MM.1S (cell line): Measurements from ENCODE around the gene WDR55.
A peak's percentile ranks its signal among the peaks of the same experiment; 100 is the strongest.

Experiments
- DNase-seq: peaks from one replicate; pipeline ENCODE4 v3.0.0-alpha.2; 2015
- H2AFZ ChIP-seq: fragments of 300-600 bp; sonication (generic); 2 replicates; pipeline ENCODE4 v1.6.0; 2016; ENCODE audit warnings: antibody characterized with exemption, low read length
- H3F3A ChIP-seq: fragments of 300-600 bp; sonication (generic); 2 replicates; pipeline ENCODE4 v1.6.1; 2016; ENCODE audit warnings: mild to moderate bottlenecking, antibody characterized with exemption, low read length, moderate library complexity, mixed read lengths; ENCODE audit not compliant: insufficient read depth
- H3K27ac ChIP-seq: fragments of 300-600 bp; sonication (generic); 2 replicates; pipeline ENCODE4 v1.5.1; 2016; ENCODE audit warnings: mild to moderate bottlenecking, low read length
- H3K27me3 ChIP-seq: fragments of 300-600 bp; sonication (generic); replicated peaks from 2 replicates; pipeline ENCODE4 v1.6.0; 2016; ENCODE audit warnings: low read length; ENCODE audit not compliant: insufficient read depth
- H3K36me3 ChIP-seq: fragments of 300-600 bp; sonication (generic); replicated peaks from 2 replicates; pipeline ENCODE4 v1.6.1; 2016; ENCODE audit warnings: mild to moderate bottlenecking, low read length, mixed read lengths; ENCODE audit not compliant: insufficient read depth
- H3K4me1 ChIP-seq: fragments of 300-600 bp; sonication (generic); 2 replicates; pipeline ENCODE4 v1.6.1; 2016; ENCODE audit warnings: low read length, mixed read lengths
- H3K4me2 ChIP-seq: fragments of 300-600 bp; sonication (generic); 2 replicates; pipeline ENCODE4 v1.6.0; 2016; ENCODE audit warnings: low read depth, low read length
- H3K4me3 ChIP-seq: fragments of 300-600 bp; sonication (generic); 2 replicates; pipeline ENCODE4 v1.5.1; 2016; ENCODE audit warnings: low read length, mixed read lengths
- H3K79me2 ChIP-seq: fragments of 300-600 bp; sonication (generic); 2 replicates; pipeline ENCODE4 v1.6.1; 2016; ENCODE audit warnings: mixed run types, low read length, mixed read lengths
- H3K9ac ChIP-seq: fragments of 300-600 bp; sonication (generic); 2 replicates; pipeline ENCODE4 v1.6.1; 2016; ENCODE audit warnings: low read length, mixed read lengths
- H3K9me2 ChIP-seq: fragments of 300-600 bp; sonication (generic); replicated peaks from 2 replicates; pipeline ENCODE4 v1.6.1; 2016; ENCODE audit warnings: mild to moderate bottlenecking, low read length, mixed read lengths; ENCODE audit not compliant: insufficient read depth
- H3K9me3 ChIP-seq: fragments of 300-600 bp; sonication (generic); replicated peaks from 2 replicates; pipeline ENCODE4 v1.6.1; 2016; ENCODE audit warnings: mild to moderate bottlenecking, low read length, mixed read lengths; ENCODE audit not compliant: insufficient read depth
- H4K20me1 ChIP-seq: fragments of 300-600 bp; sonication (generic); 2 replicates; pipeline ENCODE4 v1.6.1; 2016; ENCODE audit warnings: mild to moderate bottlenecking, low read length, moderate library complexity, mixed read lengths; ENCODE audit not compliant: insufficient read depth
- EZH2 ChIP-seq: fragments of 300-600 bp; sonication (generic); optimal IDR thresholded peaks from 2 replicates; pipeline ENCODE3; 2017; ENCODE audit warnings: low read depth, mild to moderate bottlenecking, antibody characterized with exemption, low read length, mixed read lengths
- EZH2phosphoT487 ChIP-seq: fragments of 300-600 bp; sonication (generic); IDR thresholded peaks from 2 replicates; pipeline ENCODE4 v1.6.1; 2018; ENCODE audit warnings: antibody characterized with exemption, low read length
- TF ChIP-seq, protein P1 (sequence below): fragments of 300-600 bp; sonication (generic); IDR thresholded peaks from 2 replicates; pipeline ENCODE4 v1.5.1; 2016; ENCODE audit warnings: antibody characterized with exemption, low read length, mixed read lengths

WDR55 gene

DNA sequence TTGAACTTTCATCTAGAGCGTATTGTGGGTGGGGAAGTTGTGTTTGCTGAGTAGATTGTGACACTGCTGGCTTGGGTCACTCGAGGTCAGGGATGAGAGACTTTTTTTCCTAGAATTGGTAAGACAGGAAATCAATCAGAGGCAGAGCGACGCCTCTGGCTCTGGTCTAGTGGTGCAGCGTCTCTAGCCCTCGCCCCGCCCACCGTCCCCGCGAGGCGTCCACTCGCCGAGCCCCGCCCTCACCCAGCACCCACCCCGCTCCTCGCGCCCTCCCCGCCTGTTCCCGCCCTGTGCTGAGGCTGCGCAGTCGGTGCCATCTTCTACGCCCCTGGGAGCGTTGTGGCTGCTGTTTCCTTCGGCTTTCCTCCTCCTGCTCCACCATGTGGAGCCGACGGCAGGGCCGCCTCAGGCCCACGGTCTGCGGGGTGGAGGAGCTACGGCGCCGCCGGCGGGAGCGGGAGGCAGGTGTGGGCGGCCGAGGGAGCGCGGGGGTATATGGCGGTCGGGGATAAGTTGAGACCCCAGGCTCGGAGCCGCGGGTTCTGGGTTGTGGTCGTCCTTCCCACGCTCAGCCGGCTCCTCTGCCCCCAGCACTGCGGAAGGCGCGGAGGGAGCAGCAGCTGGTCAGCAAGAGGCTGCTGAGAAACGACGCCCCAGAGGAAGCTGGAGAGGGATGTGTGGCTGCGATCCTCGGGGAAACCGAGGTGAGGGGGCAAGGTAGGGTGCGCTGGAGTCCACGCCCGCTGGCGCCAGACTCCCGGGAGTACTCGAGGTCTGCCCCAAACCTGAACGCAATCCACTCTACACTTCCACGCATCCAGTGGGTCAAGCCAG, 25.3 kb upstream of the WDR55 start, which contains the start of gene TMCO6:
TMCO6 (plus strand) TSS at position 304 of the 834 bp plus-strand sequence; CDS start at position 381, 77 bp downstream.
- Histone ChIP-seq H3K4me3 (peak within 1 kb of the TSS; percentile 79), H3K79me2 (peaks cover 17% of the 10 kb centered on the region), H3K9me3 (no peaks in the 10 kb centered on the region), H3K36me3 (no peaks in the 10 kb centered on the region), H3K27me3 (no peaks in the 10 kb centered on the region), H3F3A (peaks cover 12% of the 10 kb centered on the region), H3K27ac (peak within 1 kb of the TSS; percentile 47; the same call in 1 of the 2 replicates), H3K9me2 (no peaks in the 10 kb centered on the region), H3K9ac (peak within 1 kb of the TSS; percentile 81), H3K4me2 (peak within 1 kb of the TSS; percentile 94), H4K20me1 (no peaks in the 10 kb centered on the region), H2AFZ (peak within 1 kb of the TSS; percentile 94), H3K4me1 (peaks cover 5% of the 10 kb centered on the region; the same call in 1 of the 2 replicates)
- DNase-seq, result peak; percentile 94
- TF ChIP-seq EZH2 (no peak), EZH2phosphoT487 (no peak)
- TF ChIP-seq, protein P1, sequence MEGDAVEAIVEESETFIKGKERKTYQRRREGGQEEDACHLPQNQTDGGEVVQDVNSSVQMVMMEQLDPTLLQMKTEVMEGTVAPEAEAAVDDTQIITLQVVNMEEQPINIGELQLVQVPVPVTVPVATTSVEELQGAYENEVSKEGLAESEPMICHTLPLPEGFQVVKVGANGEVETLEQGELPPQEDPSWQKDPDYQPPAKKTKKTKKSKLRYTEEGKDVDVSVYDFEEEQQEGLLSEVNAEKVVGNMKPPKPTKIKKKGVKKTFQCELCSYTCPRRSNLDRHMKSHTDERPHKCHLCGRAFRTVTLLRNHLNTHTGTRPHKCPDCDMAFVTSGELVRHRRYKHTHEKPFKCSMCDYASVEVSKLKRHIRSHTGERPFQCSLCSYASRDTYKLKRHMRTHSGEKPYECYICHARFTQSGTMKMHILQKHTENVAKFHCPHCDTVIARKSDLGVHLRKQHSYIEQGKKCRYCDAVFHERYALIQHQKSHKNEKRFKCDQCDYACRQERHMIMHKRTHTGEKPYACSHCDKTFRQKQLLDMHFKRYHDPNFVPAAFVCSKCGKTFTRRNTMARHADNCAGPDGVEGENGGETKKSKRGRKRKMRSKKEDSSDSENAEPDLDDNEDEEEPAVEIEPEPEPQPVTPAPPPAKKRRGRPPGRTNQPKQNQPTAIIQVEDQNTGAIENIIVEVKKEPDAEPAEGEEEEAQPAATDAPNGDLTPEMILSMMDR, result peak; percentile 64

DNA sequence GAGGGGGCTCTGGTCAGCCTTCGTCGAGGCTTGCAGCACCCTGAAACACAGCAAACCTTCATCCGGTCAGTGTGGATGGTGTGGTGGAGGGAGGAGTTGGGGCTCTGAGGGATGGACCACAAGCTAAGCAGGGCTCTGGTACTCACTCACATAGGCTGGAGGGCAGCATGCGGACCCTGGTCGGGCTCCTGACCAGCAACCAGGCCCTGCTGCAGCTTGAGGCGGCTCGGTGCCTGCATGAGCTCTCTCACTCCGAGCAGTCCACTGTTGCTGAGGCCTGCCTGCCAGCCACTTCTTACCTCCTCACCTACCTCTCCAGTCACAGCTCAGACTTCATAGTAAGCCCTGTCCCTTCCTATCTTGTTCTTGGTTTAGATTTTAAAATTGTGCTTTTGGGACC, 23.0 kb upstream of the WDR55 start:
- no peaks in the 10 kb centered on the region for H4K20me1 ChIP-seq
- H2AFZ ChIP-seq, result no peak overlapping the region
- no peak for DNase-seq
- no peak overlapping the region for H3K4me2 ChIP-seq
- no peaks in the 10 kb centered on the region for H3K9me3 ChIP-seq
- H3K27ac ChIP-seq, result no peak overlapping the region
- H3F3A ChIP-seq, result peaks cover 4% of the 10 kb centered on the region; the same call in 1 of the 2 replicates
- H3K9me2 ChIP-seq, result no peaks in the 10 kb centered on the region
- TF ChIP-seq, protein P1, result no peak
- TF ChIP-seq EZH2 (no peak), EZH2phosphoT487 (no peak)
- peaks cover 40% of the 10 kb centered on the region for H3K79me2 ChIP-seq
- peaks cover 9% of the 10 kb centered on the region for H3K4me1 ChIP-seq
- no peak overlapping the region for H3K9ac ChIP-seq
- H3K27me3 ChIP-seq, result no peaks in the 10 kb centered on the region
- no peaks in the 10 kb centered on the region for H3K36me3 ChIP-seq
- no peak overlapping the region for H3K4me3 ChIP-seq

DNA sequence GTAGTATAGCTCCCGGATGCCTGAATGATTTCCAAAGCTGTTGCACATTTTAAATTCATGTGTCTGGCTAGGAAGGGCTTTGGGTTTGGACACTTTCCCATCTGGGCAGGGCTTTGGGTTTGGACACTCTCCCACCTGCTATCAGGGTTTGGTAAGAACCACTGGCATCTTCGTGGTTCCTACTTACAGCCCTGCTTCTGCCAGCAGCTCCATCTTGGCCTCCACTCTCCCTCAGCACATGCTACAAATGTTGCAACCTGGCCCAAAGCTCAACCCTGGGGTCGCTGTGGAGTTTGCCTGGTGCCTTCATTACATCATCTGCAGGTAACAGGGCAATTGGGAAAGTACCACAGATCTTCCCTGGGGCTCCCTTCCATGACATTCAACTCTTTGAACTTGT, 22.0 kb upstream of the WDR55 start:
- TF ChIP-seq EZH2, result no peak
- TF ChIP-seq, protein P1, result no peak
- Histone ChIP-seq H3F3A (peaks cover 4% of the 10 kb centered on the region; the same call in 1 of the 2 replicates), H3K79me2 (peaks cover 47% of the 10 kb centered on the region), H3K27ac (no peak overlapping the region), H3K27me3 (no peaks in the 10 kb centered on the region), H3K9ac (no peak overlapping the region), H4K20me1 (no peaks in the 10 kb centered on the region), H3K9me2 (no peaks in the 10 kb centered on the region), H3K4me1 (peaks cover 9% of the 10 kb centered on the region), H3K4me2 (no peak overlapping the region), H2AFZ (no peak overlapping the region), H3K36me3 (no peaks in the 10 kb centered on the region), H3K9me3 (no peaks in the 10 kb centered on the region), H3K4me3 (no peak overlapping the region)
- no peak for DNase-seq
